Transverse colon (tissue), 4 donors: ENCODE results near the gene PSMD7.

Experiments
- CTCF ChIP-seq, 5 experiments: fragments of 200-600 bp in 3 of 5; fragments of 450-650 bp in 2 of 5; sonication (generic) in 3 of 5; IDR thresholded peaks; 1 replicate in 2 of 5; 2 replicates in 3 of 5; pipeline ENCODE4 v1.5.1; 2016 to 2017; ENCODE audit warnings: antibody characterized with exemption in 5 of 5, inconsistent platforms in 3 of 5, mild to moderate bottlenecking in 2 of 5, moderate library complexity in 1 of 5
- POLR2A ChIP-seq: fragments of 450-650 bp; IDR thresholded peaks from one replicate; pipeline ENCODE4 v1.6.1; 2016; ENCODE audit warnings: antibody characterized with exemption, mild to moderate bottlenecking, moderate library complexity
- POLR2AphosphoS5 ChIP-seq, 3 donors: sonication (generic); formaldehyde crosslinking; IDR thresholded peaks; one replicate each; pipeline ENCODE4 v1.6.1; 2016; ENCODE audit warnings: antibody characterized with exemption in 3 of 3

- TF ChIP-seq POLR2A, result no peak
- no peak for TF ChIP-seq CTCF (IDR thresholded peaks at IDR 0.05)
- no peak for TF ChIP-seq POLR2AphosphoS5 (IDR thresholded peaks at IDR 0.05)
These were observed 5.7 kb downstream of the PSMD7 start for GRCh38 chr16:74302341-74302740.
